Mesenteric fat pad (tissue), 1 donor: ENCODE data around the gene ZAR1. TPM values are rescaled to one million over a fixed set of nuclear protein-coding genes. Genes with fewer than 3 reads are reported as not detected.

Experiments
- total RNA-seq: library from RNA; stranded (reverse); fragmentation: NEBNext Ultra II Directional; extraction: Animal tissue kit (Norgen Biotek cat#: 25700); gene quantifications from one replicate; pipeline ENCODE4 v1.2.1, GENCODE V29; 2021
- donor health status: DM: yes; HTN: yes; CAD: no.

ZAR1 gene
- total RNA-seq, 1 donor from 2014 or later: not detected

Other genes starting within 250 kb of the ZAR1 start
- 5.4 TPM for gene TEC, start 220.4 kb upstream of the ZAR1 start, total RNA-seq
- gene SLAIN2, start 148.7 kb upstream of the ZAR1 start, total RNA-seq: 116 TPM
- gene SLC10A4, start 6.9 kb upstream of the ZAR1 start, total RNA-seq: not detected